ENCODE results near the gene MPPE1. TPM values are rescaled to one million over a fixed set of nuclear protein-coding genes. Genes with fewer than 3 reads are reported as not detected.

MPPE1 gene
- total RNA-seq (10 to 100 TPM; 62.6 to 68.3 TPM), total RNA-seq (5.2 to 76.8 (median 41.1) reads per million in 172 experiments)
- 54.3 TPM for polyA plus RNA-seq (2013, experiment 1 of 2)
- polyA plus RNA-seq (2013, experiment 2 of 2), result 52.3 TPM

GRCh38 chr18:11908182-11909060, at the start of gene MPPE1:
TSS of gene MPPE1 (minus strand) at chr18:11908317. CDS start at chr18:11897264, 11,053 bp downstream.
- Histone ChIP-seq H3K27ac (ENCODE audit: low read depth in 1 of 2, low read length in 2 of 2) (peak within 1 kb of the TSS; percentile 89 to 94), H3K4me1 (ENCODE audit: insufficient read depth, low read length) (peaks cover 24% of the 10 kb centered on the region), H3K36me3 (ENCODE audit: insufficient read depth, low read length) (peaks cover 10% of the 10 kb centered on the region), H3K9me3 (ENCODE audit: control insufficient read depth in 1 of 2, insufficient read depth in 1 of 2, low read length in 2 of 2) (no peaks in the 10 kb centered on the region), H3K4me3 (ENCODE audit: low read length) (peak within 1 kb of the TSS; percentile 89), H3K27me3 (ENCODE audit: control insufficient read depth in 1 of 2, insufficient read depth in 2 of 2, low read length in 2 of 2) (no peaks in the 10 kb centered on the region)
- intact Hi-C loops (cut with DNase I, micrococcal nuclease), result loop anchor here (1.0 to 10.0 kb wide), 5 partner anchors 55 to 1079 kb away; partner anchors contain the start of genes AFG3L2 (in 1 of the 2) and IMPA2 (in 1 of the 2)
- H3K27ac Mint-ChIP-seq, result peak within 1 kb of the TSS; percentile 98
- H3K36me3 Mint-ChIP-seq (ENCODE audit: low read depth), result peaks cover 33% of the 10 kb centered on the region
- ATAC-seq (ENCODE audit: poor library complexity), result peak; percentile 90
- H3K27me3 Mint-ChIP-seq, result no peaks in the 10 kb centered on the region
- H3K4me1 Mint-ChIP-seq (ENCODE audit: low read depth), result peaks cover 31% of the 10 kb centered on the region
- DNase-seq, result peak; percentile 67 to 94 (median 82)
- peak within 1 kb of the TSS; percentile 97 for H3K4me3 Mint-ChIP-seq
- CTCF ChIA-PET, result interaction anchor here (0.7 to 0.9 kb wide), 2 partner anchors 10 to 88 kb away, joined by 3 read pairs; no protein-coding TSS in a partner anchor
- POLR2A ChIA-PET, result interaction anchor here (0.6 to 3.4 kb wide), 11 partner anchors 11 to 1995 kb away, joined by 3 to 43 read pairs (median 4); partner anchors contain the start of genes CHMP1B, IMPA2, PTPN2 and VAPA
- H3K9me3 Mint-ChIP-seq, result no peaks in the 10 kb centered on the region
- no peak for TF ChIP-seq CTCF (IDR thresholded peaks at IDR 0.05)

- CTCF ChIA-PET, result no interaction called here
- no peak overlapping the region for H3K4me3 Mint-ChIP-seq
Measured at GRCh38 chr18:11957636-11958035, 49.5 kb upstream of the MPPE1 start.

More at GRCh38 chr18:11957636-11958035, 49.5 kb upstream of the MPPE1 start:
- Mint-ChIP-seq H3K36me3 (ENCODE audit: low read depth) (no peaks in the 10 kb centered on the region), H3K4me1 (ENCODE audit: low read depth) (no peaks in the 10 kb centered on the region), H3K27ac (no peak overlapping the region), H3K27me3 (no peaks in the 10 kb centered on the region), H3K9me3 (peaks cover 9% of the 10 kb centered on the region)
- no peak for DNase-seq
- no peak for ATAC-seq (ENCODE audit: poor library complexity)
- intact Hi-C loops (cut with DNase I, micrococcal nuclease), result no loop called here
- Histone ChIP-seq H3K4me3 (ENCODE audit: low read length) (no peak overlapping the region), H3K9me3 (ENCODE audit: control insufficient read depth in 1 of 2, insufficient read depth in 1 of 2, low read length in 2 of 2) (peaks cover 5 to 11% of the 10 kb centered on the region in 2 experiments), H3K36me3 (ENCODE audit: insufficient read depth, low read length) (no peaks in the 10 kb centered on the region), H3K4me1 (ENCODE audit: insufficient read depth, low read length) (no peaks in the 10 kb centered on the region), H3K27me3 (ENCODE audit: control insufficient read depth in 1 of 2, insufficient read depth in 2 of 2, low read length in 2 of 2) (peaks cover 0 to 4% of the 10 kb centered on the region in 2 experiments), H3K27ac (ENCODE audit: low read depth in 1 of 2, low read length in 2 of 2) (no peak overlapping the region)
- POLR2A ChIA-PET, result no interaction called here
- no peak for TF ChIP-seq CTCF (IDR thresholded peaks at IDR 0.05)

All from CD4-positive, alpha-beta T cell (primary cell).